GM12875 (cell line): ENCODE results near the gene WNT11.

Experiments used
- H3K4me3 ChIP-seq: one replicate; pipeline ENCODE4 v1.5.1; 2011; ENCODE audit warnings: low read depth, low read length, control low read depth
- CTCF ChIP-seq: IDR thresholded peaks from 2 replicates; pipeline ENCODE4 v1.5.1; 2011; ENCODE audit warnings: low read depth, mild to moderate bottlenecking, control low read depth, inconsistent platforms, low read length, moderate library complexity, borderline replicate concordance; ENCODE audit not compliant: insufficient read depth

The WNT11 gene

GRCh38 chr11:76196849-76197248 lies 9.5 kb downstream of the WNT11 start:
- no peak overlapping the region for H3K4me3 ChIP-seq
- no peak for TF ChIP-seq CTCF

- H3K4me3 ChIP-seq = no peak overlapping the region
- TF ChIP-seq CTCF = no peak
Observed at GRCh38 chr11:76194872-76195668, 11.2 kb downstream of the WNT11 start.

- no peak overlapping the region for H3K4me3 ChIP-seq
- no peak for TF ChIP-seq CTCF
Observed at GRCh38 chr11:76193219-76193618, 13.1 kb downstream of the WNT11 start.

GRCh38 chr11:76190376-76190775 lies 15.9 kb downstream of the WNT11 start:
- H3K4me3 ChIP-seq = no peak overlapping the region
- TF ChIP-seq CTCF = no peak

GRCh38 chr11:76189682-76190081 lies 16.6 kb downstream of the WNT11 start:
- H3K4me3 ChIP-seq = no peak overlapping the region
- TF ChIP-seq CTCF = no peak

- H3K4me3 ChIP-seq = no peak overlapping the region
- no peak for TF ChIP-seq CTCF
Observed at GRCh38 chr11:76188873-76189272, 17.4 kb downstream of the WNT11 start.

GRCh38 chr11:76186776-76187279 lies 19.5 kb downstream of the WNT11 start:
- H3K4me3 ChIP-seq = no peak overlapping the region
- no peak for TF ChIP-seq CTCF
